GM21825 (cell line): ENCODE data around the gene RAB7B.

Experiments
- ATAC-seq: cut with Tn5 transposase; IDR thresholded peaks from one replicate; pipeline ENCODE4 v1.9.1; 2021; ENCODE audit warnings: mild to moderate bottlenecking, moderate library complexity; ENCODE audit not compliant: unreplicated experiment

The RAB7B gene

DNA sequence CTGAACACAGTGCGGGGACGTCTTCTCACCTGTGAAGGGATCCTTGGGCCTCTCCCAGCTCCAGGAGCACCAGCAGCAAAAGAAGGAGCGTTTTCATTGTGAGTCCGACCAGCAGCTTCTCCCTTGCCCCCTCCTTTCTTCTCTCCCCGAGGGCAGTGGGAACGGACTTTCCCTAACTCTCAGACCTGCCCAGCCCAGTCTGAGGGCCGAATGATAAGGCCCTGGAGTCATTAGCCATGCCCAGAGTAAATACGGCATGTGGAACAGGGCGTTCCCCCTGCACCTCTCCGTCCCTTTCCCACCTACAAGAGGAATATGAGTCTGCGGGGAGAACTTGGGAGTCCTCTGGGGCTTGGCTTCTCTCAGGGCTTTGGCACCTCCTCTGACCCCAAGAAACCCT lies 20.5 kb upstream of the RAB7B start, which contains the start of gene CTSE:
Gene CTSE, minus strand, starts transcription at position 201 of the 400 bp plus-strand sequence. Its CDS starts 104 bp downstream, at position 97.
- ATAC-seq: no peak

DNA sequence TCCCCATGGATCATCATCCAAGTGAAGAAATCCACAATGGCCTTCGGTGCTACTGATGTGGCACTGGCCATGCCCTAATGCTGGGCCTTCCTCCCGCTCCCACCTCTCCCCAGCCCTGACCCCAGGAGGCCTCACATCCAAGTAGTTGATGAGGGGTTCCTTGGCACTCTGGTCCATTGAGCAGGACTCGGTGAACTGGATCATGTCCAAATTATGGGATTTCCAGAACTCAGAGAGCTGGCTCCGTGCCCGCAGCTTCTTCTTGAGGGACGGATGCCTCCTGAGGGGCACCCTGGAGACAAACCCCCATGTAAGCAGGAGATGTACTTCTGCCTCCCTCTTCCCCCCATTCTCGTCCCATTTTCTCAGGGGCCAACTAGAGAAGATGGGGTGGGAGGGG lies 19.6 kb upstream of the RAB7B start:
- ATAC-seq: no peak

DNA sequence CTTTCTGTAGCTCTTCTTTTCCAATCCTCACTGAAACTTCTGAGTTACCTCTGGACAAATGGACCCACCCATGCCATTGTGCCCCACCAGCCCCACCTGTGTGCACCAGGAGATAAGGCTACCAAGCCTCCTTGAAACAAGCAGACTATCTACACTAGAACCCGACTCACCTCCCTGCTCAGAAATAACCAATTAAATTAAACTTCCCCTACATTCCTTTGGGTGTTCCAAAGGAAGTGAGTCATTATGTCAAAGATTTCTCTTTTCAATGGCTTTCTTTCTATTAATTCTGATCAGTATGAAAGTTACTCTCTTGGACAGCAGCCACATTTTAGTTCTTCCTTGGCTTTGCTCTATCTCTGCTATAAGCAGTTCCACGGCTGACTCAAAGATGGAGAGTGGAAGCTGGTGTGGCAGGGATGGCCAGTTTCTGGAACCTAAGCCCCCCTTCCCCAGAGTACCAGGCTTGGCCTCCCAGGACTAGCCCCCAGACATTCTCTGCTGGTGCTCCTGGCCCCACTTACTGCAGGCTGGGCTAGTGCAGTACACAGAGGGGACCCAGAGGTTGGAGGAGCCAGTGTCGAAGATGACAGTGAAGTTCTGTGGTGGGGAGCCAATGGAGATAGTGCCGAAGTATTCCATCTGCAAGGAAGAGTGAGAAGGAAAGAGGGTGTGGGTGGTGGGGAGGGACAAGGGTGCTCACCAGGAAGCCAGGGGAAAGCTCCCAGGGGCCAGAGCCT lies 18.6 kb upstream of the RAB7B start:
- ATAC-seq: no peak

DNA sequence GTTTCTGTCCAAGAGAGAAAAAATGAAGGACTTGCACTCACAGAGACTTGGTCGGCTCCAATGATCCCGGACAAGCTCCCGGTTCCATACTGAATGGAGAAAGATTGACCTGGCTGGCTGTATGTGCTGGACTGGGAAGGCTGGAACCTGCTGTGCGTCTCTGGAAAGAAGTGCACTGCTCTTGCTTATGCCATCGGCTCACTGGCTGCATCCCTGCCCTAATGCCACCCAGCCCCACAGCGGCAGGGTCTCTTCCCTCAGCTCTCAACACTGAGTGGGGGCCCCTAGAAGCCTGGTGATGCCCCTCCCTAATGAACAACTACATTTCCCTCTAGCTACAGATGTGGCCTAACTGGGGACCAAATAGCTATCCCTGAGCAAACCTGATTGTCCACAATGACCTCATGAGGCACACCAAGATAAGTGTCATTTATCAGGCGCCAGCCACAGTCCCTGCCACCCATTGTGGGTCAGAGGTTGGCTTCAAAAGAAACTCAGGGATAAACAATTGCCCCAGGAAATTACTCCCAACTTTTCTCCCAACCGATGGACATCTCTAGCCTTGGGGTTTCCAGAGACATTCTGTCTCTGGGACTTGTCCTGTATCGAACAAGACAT lies 17.9 kb upstream of the RAB7B start:
- ATAC-seq: no peak

DNA sequence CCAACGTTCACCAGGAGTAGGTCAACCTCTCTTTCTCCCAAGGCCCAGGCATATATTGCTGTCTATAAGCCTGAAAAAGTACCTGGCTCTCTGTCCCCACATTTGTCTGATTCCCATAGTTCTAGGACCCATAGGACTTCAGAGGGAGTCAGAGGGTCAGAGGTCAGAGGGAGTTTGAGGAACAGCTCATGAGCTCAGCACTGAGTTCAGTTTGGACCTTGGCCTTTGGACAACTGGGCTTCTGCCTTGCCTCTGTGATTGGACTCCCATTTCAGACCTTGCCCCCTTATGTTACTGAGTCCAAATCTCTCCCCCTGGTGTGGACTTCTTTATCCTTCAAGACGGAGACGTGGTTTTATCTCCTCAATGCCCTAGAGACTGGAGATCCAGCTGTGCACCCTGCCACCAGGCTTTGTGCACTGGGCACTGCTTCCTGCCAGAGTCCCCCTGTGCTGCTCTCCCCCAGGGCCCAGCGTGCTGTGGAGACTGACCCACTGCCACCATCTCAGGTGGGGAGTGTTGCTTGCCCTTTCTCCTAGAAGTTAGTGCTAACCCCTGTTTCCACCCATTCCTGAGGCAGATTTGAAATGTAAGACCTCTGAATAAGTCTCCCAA lies 17.3 kb upstream of the RAB7B start:
- no peak for ATAC-seq

DNA sequence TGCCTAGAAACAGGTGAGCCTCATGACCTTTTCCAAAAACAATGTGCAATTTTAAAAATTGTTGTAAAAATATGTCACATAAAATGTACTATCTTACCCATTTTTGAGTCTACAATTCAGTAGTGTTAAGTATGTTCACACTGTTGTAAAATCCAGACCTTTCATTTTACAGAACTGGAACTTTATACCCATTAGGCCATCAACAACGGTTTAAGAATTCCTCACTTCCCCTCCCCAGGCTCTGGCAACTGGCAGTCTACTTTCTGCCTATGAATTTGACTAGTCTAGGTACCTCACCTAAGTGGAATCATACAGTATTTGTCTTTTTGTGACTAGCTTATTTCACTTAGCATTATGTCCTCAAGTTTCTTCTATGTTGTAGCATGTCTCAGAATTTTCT lies 11.9 kb upstream of the RAB7B start:
- ATAC-seq: no peak

DNA sequence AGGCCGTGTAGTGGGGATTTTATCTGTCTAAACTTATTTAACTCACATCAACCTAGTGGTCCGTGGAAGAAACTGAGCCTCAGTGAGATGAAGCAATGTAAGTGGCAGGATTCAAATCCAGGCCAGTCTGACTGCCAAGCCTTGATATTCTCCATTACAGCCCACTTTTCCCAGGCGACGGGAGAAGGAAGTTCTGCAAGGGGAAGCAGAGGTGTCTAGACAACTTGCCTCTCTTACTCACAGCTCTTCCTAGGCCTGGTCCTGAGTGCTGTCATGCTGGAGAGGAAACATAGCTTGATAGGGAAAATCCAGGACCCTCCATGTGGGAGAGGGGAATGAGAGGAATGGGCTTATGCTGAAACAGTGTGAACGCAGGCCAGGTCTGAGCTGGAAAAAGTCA lies 11.4 kb upstream of the RAB7B start:
- no peak for ATAC-seq

DNA sequence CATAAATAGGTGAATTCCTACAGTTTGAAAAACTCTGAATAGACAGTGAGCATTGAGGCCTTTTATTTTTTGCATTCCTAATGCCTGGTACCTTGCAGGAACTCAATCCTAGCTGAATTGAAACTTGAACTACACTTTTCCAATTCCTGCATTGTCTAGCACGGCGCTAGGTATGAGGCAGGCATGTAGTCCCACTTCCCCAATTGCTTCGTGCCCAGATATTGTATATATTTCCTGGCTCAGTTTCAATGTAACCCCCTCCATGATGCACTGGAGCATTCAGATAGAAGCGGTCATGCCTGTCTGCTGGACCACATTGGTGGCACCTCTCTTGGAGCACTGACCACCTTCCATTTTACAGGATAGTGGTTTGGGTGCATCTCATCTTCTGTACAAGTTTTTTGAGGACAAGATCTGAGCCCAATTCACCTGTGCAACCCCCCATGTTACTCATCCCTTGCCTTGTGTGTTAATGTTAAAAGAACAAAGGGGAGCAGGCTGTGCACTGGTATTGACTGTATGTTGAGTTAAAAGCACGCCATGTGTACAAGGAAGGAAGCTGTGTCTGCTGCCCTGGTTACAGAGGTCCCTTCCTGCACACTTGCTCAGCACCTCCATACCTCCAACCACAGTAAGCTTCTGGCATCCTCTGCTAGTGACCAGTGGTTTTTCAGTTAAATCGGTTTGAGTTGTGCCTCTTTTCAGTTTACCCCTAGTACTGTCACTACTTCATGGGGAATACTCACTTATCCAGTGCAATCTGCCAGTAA lies 10.0 kb upstream of the RAB7B start:
- no peak for ATAC-seq

DNA sequence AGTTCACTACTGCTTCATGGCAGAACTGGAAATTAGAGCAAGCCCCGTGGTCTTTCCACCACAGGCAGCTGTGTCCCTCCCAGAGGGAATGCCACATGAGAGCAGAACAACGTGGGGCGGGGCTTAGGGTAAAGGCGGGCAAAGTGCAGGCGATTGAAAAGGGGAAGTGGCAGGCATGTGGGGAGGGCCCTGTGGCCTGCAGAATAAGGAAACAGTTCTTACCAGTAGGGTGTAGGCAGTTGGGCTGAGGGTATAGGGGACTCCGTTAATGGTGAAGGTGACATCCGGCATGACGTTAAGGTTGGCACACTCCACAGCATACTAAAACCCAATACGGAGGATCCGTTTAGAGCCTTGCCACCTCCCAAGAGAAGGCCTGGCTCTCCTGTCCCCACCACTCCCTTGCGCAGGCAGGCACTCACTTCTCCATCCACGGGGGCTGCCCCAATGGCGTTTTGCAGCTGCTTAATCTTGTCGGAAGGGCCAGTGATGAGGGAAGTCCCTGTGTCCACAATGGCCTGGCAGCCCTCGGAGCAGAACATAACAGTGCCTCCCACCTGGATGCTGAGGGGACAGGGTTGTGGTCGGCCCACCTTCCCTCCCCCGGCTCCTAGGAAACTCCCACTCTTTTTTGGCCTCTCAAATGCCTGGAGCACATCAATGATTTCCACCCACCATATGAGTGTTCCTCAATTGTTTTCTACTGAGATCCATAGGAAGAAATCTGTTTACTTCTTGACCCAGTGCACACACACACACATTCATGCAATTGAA lies 9.1 kb upstream of the RAB7B start:
- peak; percentile 96 for ATAC-seq

DNA sequence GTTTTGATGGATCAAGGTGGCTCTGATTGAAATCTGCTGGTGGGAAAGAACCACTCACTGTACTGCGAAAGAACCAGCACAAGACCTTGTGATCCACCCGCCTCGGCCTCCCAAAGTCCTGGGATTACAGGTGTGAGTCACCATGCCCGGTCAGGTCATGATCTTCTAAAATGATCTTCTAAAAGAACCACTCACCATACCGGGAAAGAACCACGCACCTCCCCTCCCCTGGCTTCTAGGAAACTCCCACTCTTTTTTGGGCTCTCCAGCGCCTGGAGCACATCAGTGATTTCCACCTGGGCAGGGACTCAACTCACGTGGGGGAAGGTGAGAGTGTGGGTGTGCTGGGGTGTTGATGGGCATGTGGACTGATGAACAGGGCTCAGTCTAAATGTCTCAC lies 7.9 kb upstream of the RAB7B start:
- no peak for ATAC-seq

DNA sequence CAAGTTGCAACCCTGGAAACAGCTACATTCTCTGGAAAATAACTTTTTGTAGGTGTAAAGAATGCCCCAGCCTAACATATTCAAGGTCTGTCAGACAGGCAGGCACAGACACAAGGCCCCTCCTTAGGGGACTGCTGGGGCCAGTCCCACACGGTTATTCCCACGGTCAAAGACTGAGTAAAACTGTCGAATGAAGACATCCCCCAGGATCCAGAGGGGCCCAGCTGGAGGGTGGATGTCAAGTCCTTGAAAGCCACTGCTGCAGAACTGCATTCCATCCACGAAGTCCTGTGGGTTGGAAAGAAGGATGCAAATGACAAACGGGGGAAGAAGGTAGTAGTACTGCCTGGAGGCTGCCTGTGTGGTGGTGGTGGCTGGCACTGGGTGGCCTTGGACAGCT lies 6.9 kb upstream of the RAB7B start:
- no peak for ATAC-seq

DNA sequence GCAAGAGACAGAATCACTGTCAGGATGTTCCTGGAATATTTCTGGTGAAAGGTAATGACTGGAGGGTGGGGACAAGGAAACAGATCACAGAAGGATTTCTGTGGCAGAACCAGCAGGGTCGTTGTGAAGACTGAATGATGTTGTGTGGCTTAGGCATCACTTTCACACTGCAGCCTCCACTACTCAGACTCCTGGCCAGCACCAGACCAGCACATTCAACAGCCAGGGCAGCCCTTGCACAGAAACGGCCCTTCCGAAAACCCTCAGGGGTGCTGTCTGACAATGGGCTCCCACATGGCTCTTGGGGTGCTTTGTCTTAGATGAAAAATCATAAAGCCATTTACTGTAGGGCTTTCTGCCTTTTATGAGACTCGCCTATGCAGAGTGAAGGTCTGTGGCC lies 3.8 kb upstream of the RAB7B start:
- no peak for ATAC-seq

DNA sequence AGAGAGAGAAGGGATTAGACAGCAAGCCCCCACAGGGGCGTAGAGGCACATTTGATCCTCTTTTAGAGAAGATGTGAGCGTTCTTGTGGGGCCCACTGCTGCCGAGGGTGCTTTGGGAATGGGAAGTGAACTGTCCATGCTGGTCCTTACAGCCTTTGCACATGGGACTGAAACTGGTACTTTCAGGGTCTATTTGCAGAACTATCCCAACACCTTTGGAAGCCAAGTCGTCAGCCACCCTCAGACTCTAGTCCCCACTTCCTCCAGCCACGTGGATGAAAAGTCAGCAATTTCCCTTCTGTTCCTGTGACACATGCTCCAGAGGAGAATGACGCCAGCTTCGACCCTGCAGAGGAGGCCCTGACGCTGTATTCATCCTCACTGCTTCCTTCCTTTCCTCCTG lies 2.6 kb upstream of the RAB7B start:
- no peak for ATAC-seq

DNA sequence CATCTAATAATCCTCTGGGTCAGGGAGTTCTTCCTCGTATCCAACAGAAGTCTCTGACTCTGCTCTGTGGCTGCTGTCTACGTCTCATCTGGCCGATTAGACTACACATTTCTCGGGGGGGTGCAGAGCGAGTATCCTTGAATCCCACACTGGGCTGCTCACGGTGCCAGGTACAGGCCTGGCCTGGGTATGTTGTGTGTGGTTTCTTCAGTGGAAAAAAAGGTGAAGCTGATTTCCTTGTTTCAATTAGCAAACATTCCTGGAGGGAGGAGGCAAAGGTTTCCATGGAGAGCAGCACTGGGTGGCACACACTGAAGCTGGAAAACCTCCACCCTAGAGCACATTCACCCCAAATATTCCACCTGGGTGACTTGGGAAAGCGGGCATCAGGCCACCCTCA lies 2.0 kb upstream of the RAB7B start:
- ATAC-seq: no peak

DNA sequence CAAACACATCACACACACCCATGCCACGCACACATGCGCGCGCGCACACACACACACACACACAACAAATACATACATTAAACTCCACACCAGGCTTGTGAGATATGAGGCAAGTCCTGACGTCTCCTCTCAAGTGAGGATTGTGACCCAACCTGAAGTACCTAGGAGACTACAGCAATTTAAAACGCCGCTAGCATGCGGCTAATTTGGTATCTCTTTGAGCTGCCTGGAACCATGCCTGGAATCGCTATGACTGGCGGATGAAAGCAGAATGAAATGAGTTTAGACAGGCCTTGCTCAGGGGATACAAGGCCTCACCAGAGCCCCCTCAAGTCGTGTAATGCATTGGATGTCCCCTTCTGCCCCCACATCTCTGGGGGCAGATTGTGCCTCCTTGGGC lies 1.6 kb upstream of the RAB7B start:
- ATAC-seq: no peak

DNA sequence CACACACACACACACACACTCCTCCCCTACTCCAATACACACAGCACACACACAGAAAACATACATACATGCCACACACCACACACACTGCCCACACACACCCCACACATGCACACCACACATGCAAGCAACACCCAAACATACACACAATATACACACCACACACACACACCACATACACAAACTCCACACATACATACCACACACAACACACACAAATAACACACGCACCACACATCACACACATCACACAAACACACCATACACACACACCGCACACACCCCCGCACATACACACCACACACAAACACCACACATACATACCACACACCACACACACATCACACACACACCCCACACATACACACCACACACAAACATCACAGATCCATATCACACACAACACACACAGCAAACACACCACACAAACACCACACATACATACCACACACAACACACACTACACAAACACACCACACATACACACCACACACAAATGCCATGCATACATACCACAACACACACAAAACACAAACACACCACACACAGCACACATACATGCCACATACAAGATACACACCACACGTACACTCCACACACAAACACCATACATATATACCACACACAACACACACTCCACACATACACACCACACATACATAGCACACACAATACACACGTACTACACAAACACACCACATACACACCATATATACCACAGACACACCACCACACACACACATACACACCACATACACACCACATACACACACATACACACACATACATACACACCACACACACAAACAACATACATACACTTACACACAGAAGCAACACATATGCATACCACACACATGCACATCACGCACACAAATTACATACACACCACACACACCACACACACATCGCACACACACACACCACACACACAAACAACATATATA lies 932 bp upstream of the RAB7B start:
- ATAC-seq: no peak

DNA sequence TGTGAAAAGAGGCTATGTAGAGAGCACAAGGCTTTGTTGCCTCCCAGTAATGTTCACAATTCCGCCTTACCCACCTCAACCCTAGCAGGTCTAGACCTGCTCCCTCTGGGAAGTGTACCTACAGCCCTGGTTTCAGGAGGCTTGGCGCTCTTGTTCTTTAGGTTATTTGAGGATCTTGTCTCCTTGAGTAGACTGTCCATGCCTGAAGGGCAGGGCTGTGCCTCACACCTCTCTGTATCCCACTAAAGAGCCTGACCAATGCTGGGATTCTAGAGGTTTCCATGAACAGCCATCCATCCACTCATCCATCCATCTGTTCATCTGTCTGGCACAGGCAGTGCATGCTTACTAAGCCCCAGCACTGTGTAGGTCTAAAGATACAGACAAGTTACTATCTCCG lies 1.0 kb downstream of the RAB7B start:
- no peak for ATAC-seq

DNA sequence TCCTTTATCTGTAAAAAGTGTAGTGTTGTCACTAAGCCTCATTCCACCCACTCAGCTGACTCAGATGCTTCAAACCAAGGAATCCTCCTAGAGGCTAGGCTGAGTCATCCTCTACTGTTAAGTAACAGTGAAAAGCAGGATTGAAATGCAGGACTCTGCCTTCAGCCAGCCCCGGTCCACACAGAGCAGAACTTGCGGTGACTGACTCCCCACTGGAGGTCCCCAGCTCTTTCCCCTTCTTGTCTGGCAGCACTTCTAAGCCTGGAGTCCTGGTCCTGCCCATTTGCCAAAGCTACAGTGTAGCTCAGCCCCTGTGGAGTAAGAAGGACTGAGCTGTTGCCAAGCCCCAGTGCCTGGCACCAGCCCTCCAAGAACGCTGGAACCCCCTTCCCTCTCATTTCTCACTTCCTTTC lies 1.7 kb downstream of the RAB7B start:
- ATAC-seq: no peak

DNA sequence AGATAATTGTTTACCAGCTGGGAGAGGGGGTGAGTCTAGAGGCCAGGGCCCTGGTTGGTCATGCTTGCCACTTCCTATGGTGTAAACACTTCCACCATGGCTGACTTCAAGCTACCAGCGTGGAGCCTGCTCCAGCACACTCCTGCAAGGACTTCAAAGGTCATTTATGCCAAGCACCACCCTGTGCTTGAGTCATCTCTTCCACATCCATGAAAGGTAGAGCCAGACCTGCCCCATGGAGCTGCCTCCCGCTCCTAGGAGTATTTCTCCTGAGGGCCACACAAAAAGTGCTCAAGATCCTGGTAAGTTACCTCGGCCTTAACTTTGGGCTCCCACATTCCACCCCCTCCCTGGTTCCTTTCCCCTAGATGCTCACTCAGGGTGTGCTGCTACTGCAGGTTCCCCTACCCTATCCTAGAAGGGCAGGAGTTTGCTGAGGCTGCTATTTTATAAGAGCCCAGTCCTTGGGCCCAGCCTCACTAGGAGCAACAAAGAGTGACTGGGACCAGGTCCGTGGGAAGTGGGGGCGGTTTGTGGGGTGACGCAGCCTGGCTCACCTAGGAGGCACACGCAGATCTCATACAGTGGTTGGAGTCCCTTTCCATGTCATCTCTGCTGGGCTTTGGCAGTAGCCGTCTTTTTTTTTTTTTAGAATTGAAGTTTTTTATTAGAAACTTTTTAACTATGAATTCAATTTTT lies 2.4 kb downstream of the RAB7B start:
- no peak for ATAC-seq
